ENCODE results near the gene MIPEP. TPM values are rescaled to one million over a fixed set of nuclear protein-coding genes. Genes with fewer than 3 reads are reported as not detected.

Gene MIPEP
- total RNA-seq, 1 donor from 2014 or later = 49.7 TPM

DNA sequence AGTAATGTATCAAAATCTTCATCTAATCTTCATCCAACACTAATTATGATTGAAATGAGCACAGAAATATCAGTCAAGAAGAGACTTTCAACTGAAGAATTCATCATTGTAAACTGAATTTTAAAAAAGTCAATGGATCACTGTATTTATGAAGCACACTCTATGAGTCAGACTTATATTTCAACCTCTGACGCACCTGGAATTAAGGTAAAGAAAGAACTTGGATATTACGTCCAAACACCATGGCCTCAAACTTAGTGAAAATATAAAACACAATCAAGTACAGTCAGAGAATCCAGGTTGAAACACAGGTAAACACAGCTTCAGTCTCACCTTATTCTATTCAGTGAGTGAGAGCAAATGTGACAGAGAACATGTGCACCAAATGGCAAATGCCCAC is 39.5 kb downstream of the MIPEP start:
- H3K4me3 ChIP-seq = no peak overlapping the region
- TF ChIP-seq, protein P1, sequence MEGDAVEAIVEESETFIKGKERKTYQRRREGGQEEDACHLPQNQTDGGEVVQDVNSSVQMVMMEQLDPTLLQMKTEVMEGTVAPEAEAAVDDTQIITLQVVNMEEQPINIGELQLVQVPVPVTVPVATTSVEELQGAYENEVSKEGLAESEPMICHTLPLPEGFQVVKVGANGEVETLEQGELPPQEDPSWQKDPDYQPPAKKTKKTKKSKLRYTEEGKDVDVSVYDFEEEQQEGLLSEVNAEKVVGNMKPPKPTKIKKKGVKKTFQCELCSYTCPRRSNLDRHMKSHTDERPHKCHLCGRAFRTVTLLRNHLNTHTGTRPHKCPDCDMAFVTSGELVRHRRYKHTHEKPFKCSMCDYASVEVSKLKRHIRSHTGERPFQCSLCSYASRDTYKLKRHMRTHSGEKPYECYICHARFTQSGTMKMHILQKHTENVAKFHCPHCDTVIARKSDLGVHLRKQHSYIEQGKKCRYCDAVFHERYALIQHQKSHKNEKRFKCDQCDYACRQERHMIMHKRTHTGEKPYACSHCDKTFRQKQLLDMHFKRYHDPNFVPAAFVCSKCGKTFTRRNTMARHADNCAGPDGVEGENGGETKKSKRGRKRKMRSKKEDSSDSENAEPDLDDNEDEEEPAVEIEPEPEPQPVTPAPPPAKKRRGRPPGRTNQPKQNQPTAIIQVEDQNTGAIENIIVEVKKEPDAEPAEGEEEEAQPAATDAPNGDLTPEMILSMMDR (IDR thresholded peaks at IDR 0.05; ENCODE audit: borderline replicate concordance) = no peak
- H3K4me1 ChIP-seq = peaks cover 6% of the 10 kb centered on the region
- no peak overlapping the region for H3K27ac ChIP-seq (replicated peaks)
- intact Hi-C loops (cut with micrococcal nuclease) = no loop called here
- peaks cover 4% of the 10 kb centered on the region for H3K36me3 ChIP-seq
- no peak for DNase-seq
- no peaks in the 10 kb centered on the region for H3K27me3 ChIP-seq (ENCODE audit: low read depth)
- H3K9me3 ChIP-seq (replicated peaks) = no peaks in the 10 kb centered on the region

DNA sequence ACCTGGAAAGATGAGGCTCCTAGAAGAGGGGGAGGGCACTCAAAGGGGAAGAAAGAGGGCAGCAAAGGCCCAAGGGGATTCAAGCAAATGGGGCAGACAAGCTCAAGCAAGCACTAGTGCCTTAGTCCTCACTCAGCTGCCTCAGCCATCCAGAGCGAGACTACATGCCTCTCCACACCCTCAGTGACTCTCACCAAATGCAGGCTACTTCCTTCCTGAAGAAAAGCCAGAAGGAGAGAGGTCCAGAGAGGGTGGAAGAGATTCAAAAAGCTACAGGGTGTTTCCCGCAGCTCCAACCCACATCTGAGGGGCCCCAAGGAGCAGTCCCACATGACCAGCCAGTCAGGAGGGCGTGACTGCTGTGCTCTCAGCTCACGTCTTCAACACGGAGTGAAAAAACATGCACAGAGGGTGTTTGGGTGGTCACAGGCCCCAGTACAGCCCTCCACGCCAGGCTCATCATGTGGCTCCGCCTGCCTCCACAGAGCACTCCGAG is 40.5 kb downstream of the MIPEP start:
- intact Hi-C loops (cut with micrococcal nuclease) = no loop called here
- Histone ChIP-seq H3K4me1 (peaks cover 6% of the 10 kb centered on the region), H3K9me3 (replicated peaks) (no peaks in the 10 kb centered on the region), H3K27ac (replicated peaks) (no peak overlapping the region), H3K27me3 (ENCODE audit: low read depth) (no peaks in the 10 kb centered on the region), H3K36me3 (no peaks in the 10 kb centered on the region), H3K4me3 (no peak overlapping the region)
- TF ChIP-seq, protein P1 (IDR thresholded peaks at IDR 0.05; ENCODE audit: borderline replicate concordance) = no peak
- no peak for DNase-seq

DNA sequence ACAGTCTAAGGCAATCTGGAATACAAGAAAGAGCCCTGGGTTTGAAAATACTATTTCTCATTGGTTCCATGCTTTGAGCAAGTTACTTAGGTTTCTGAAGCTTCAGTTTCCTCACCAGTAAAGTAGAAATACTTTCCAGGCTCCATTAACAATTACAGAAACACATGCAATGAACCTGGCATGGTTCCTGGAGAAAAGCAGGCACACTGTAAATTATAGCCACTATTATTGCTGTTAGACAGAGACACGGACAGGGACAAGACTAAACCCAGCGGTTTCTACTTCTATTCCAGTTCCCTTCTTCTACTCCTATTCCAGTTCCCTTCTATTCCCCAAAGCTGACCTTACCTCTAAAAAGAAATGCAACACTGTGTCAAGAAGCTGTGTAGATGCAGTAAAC is 41.2 kb downstream of the MIPEP start:
- TF ChIP-seq, protein P1 (IDR thresholded peaks at IDR 0.05; ENCODE audit: borderline replicate concordance) = no peak
- Histone ChIP-seq H3K4me1 (peaks cover 6% of the 10 kb centered on the region), H3K9me3 (replicated peaks) (no peaks in the 10 kb centered on the region), H3K27ac (replicated peaks) (no peak overlapping the region), H3K4me3 (no peak overlapping the region), H3K27me3 (ENCODE audit: low read depth) (no peaks in the 10 kb centered on the region), H3K36me3 (no peaks in the 10 kb centered on the region)
- intact Hi-C loops (cut with micrococcal nuclease) = no loop called here
- DNase-seq = no peak

DNA sequence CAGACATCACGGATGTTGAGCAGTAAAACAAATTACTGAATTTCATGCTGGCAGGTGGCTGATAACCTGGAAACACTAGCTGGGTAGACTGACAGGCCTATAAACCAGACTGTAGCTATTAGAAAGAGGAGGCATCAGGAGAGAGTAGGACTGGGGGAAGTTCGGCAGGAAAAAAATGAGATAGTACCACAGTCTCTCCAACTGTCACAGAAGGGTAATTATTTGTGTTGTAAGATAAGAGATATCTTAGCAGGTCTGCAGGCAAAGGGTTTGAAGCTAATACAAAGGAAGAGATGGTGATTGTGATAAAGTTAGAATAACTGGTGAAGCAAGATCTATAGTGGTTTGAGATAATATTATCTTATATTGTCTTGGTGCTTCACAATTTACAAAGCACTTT is 41.7 kb downstream of the MIPEP start:
- intact Hi-C loops (cut with micrococcal nuclease) = no loop called here
- no peak overlapping the region for H3K27ac ChIP-seq (replicated peaks)
- H3K27me3 ChIP-seq (ENCODE audit: low read depth) = no peaks in the 10 kb centered on the region
- TF ChIP-seq, protein P1 (IDR thresholded peaks at IDR 0.05; ENCODE audit: borderline replicate concordance) = no peak
- no peaks in the 10 kb centered on the region for H3K9me3 ChIP-seq (replicated peaks)
- H3K4me1 ChIP-seq = peaks cover 6% of the 10 kb centered on the region
- no peak overlapping the region for H3K4me3 ChIP-seq
- no peak for DNase-seq
- H3K36me3 ChIP-seq = peaks cover 2% of the 10 kb centered on the region

DNA sequence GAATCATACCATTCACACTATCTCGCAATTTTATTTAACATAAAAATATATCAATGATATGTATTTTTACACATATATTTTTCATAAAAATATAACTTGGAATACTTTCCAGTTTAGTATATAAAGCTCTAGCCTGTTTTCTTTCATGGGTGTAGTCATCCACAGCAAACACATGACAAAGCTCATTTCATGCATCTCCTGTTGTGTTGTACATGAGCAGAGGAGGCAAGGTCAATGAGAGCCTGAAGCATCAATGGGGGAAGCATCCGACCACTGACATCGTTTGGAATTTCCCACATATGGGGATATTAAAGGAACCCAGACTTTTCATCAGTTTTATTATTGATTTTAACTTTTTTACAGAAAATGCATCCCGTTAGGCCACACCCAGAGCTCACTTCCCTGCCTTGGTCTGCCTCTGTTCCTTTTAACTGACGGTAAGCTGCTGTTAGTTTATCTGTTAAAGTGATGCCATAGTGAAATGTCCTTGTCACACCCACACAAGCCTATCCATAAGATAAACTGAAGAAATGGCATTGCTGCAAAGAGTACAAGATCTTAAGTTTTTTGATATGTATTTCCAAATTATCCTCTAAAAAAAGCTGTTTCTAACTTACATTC is 44.0 kb downstream of the MIPEP start:
- intact Hi-C loops (cut with micrococcal nuclease) = no loop called here
- DNase-seq = no peak
- TF ChIP-seq, protein P1 (IDR thresholded peaks at IDR 0.05; ENCODE audit: borderline replicate concordance) = no peak
- Histone ChIP-seq H3K9me3 (replicated peaks) (no peaks in the 10 kb centered on the region), H3K27me3 (ENCODE audit: low read depth) (no peaks in the 10 kb centered on the region), H3K4me3 (no peak overlapping the region), H3K36me3 (peaks cover 9% of the 10 kb centered on the region), H3K4me1 (peaks cover 2% of the 10 kb centered on the region), H3K27ac (replicated peaks) (no peak overlapping the region)

Measured in left ventricle myocardium inferior (tissue), 1 donor.